Measurements from ENCODE around the gene RAP1GDS1. TPM values are rescaled to one million over a fixed set of nuclear protein-coding genes. Genes with fewer than 3 reads are reported as not detected.

The RAP1GDS1 gene
- total and polyA plus RNA-seq, 4 donors: 11.2 to 19.4 (median 16.0) TPM

DNA sequence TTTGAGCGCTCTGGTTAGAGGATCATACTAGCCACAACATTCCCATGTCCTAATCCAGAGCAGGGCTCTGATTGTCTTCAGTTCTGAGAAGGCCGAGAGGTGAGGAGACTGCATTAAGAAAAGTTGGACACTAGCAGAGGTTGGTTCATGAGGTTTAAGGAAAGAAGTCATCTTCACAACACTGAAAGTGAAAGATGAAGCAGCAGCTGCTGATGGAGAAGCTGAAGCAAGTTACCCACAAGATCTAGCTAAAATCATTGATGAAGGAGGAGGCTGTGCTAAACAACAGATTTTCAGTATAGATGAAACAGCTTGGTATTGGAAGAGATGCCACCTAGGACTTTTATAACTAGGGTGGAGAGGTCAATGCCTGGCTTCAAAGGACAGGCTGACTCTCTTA lies 36.8 kb downstream of the RAP1GDS1 start:
- Histone ChIP-seq H3K27ac (ENCODE audit: low read depth in 1 of 2, low read length in 2 of 2) (no peak overlapping the region), H3K4me1 (ENCODE audit: control insufficient read depth in 4 of 4, insufficient read depth in 4 of 4, low read length in 3 of 4) (no peaks in the 10 kb centered on the region), H3K27me3 (ENCODE audit: control insufficient read depth in 4 of 4, insufficient read depth in 4 of 4, low read length in 3 of 4) (no peaks in the 10 kb centered on the region), H3K9me3 (ENCODE audit: control insufficient read depth in 4 of 4, low read length in 3 of 4) (no peaks in the 10 kb centered on the region), H3K4me3 (ENCODE audit: low read depth in 1 of 3, low read length in 3 of 3) (no peak overlapping the region), H3K36me3 (ENCODE audit: control insufficient read depth in 4 of 4, insufficient read depth in 3 of 4, low read depth in 1 of 4, low read length in 3 of 4) (peaks cover 0 to 16% (median 0%) of the 10 kb centered on the region in 4 donors), H3K9ac (ENCODE audit: low read depth in 1 of 2, low read length in 2 of 2) (no peak overlapping the region)
- WGBS: 97% methylated on average over 2 of the region's 2 CpGs
- no peak for DNase-seq (ENCODE audit: low spot score)
- TF ChIP-seq, protein P1, sequence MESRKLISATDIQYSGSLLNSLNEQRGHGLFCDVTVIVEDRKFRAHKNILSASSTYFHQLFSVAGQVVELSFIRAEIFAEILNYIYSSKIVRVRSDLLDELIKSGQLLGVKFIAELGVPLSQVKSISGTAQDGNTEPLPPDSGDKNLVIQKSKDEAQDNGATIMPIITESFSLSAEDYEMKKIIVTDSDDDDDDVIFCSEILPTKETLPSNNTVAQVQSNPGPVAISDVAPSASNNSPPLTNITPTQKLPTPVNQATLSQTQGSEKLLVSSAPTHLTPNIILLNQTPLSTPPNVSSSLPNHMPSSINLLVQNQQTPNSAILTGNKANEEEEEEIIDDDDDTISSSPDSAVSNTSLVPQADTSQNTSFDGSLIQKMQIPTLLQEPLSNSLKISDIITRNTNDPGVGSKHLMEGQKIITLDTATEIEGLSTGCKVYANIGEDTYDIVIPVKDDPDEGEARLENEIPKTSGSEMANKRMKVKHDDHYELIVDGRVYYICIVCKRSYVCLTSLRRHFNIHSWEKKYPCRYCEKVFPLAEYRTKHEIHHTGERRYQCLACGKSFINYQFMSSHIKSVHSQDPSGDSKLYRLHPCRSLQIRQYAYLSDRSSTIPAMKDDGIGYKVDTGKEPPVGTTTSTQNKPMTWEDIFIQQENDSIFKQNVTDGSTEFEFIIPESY (IDR thresholded peaks at IDR 0.05): no peak
- TF ChIP-seq SP1 (IDR thresholded peaks at IDR 0.05) (no peak), HNF4G (IDR thresholded peaks at IDR 0.05) (no peak), EGR1 (IDR thresholded peaks at IDR 0.05; ENCODE audit: low read depth in 2 of 2) (no peak), RAD21 (IDR thresholded peaks at IDR 0.05) (no peak), NR2F2 (IDR thresholded peaks at IDR 0.05) (no peak), HNF4A (conservative IDR thresholded peaks at IDR 0.05) (no peak), GABPA (IDR thresholded peaks at IDR 0.05 in 1 of 2, conservative IDR thresholded peaks at IDR 0.05 in 1 of 2) (no peak), FOXA1 (IDR thresholded peaks at IDR 0.05) (no peak), RXRA (IDR thresholded peaks at IDR 0.05) (no peak), JUND (IDR thresholded peaks at IDR 0.05) (no peak), YY1 (IDR thresholded peaks at IDR 0.05) (no peak), FOXA2 (IDR thresholded peaks at IDR 0.05) (no peak), TAF1 (conservative IDR thresholded peaks at IDR 0.05) (no peak)
- TF ChIP-seq, protein P2, sequence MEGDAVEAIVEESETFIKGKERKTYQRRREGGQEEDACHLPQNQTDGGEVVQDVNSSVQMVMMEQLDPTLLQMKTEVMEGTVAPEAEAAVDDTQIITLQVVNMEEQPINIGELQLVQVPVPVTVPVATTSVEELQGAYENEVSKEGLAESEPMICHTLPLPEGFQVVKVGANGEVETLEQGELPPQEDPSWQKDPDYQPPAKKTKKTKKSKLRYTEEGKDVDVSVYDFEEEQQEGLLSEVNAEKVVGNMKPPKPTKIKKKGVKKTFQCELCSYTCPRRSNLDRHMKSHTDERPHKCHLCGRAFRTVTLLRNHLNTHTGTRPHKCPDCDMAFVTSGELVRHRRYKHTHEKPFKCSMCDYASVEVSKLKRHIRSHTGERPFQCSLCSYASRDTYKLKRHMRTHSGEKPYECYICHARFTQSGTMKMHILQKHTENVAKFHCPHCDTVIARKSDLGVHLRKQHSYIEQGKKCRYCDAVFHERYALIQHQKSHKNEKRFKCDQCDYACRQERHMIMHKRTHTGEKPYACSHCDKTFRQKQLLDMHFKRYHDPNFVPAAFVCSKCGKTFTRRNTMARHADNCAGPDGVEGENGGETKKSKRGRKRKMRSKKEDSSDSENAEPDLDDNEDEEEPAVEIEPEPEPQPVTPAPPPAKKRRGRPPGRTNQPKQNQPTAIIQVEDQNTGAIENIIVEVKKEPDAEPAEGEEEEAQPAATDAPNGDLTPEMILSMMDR (IDR thresholded peaks at IDR 0.05; ENCODE audit: low read depth, low read length, missing input control): no peak
- TF ChIP-seq, protein P3, sequence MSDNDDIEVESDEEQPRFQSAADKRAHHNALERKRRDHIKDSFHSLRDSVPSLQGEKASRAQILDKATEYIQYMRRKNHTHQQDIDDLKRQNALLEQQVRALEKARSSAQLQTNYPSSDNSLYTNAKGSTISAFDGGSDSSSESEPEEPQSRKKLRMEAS (IDR thresholded peaks at IDR 0.05): no peak
- TF ChIP-seq, protein P4, sequence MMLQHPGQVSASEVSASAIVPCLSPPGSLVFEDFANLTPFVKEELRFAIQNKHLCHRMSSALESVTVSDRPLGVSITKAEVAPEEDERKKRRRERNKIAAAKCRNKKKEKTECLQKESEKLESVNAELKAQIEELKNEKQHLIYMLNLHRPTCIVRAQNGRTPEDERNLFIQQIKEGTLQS (IDR thresholded peaks at IDR 0.05): no peak
- TF ChIP-seq, protein P5, sequence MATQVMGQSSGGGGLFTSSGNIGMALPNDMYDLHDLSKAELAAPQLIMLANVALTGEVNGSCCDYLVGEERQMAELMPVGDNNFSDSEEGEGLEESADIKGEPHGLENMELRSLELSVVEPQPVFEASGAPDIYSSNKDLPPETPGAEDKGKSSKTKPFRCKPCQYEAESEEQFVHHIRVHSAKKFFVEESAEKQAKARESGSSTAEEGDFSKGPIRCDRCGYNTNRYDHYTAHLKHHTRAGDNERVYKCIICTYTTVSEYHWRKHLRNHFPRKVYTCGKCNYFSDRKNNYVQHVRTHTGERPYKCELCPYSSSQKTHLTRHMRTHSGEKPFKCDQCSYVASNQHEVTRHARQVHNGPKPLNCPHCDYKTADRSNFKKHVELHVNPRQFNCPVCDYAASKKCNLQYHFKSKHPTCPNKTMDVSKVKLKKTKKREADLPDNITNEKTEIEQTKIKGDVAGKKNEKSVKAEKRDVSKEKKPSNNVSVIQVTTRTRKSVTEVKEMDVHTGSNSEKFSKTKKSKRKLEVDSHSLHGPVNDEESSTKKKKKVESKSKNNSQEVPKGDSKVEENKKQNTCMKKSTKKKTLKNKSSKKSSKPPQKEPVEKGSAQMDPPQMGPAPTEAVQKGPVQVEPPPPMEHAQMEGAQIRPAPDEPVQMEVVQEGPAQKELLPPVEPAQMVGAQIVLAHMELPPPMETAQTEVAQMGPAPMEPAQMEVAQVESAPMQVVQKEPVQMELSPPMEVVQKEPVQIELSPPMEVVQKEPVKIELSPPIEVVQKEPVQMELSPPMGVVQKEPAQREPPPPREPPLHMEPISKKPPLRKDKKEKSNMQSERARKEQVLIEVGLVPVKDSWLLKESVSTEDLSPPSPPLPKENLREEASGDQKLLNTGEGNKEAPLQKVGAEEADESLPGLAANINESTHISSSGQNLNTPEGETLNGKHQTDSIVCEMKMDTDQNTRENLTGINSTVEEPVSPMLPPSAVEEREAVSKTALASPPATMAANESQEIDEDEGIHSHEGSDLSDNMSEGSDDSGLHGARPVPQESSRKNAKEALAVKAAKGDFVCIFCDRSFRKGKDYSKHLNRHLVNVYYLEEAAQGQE (IDR thresholded peaks at IDR 0.05): no peak
